ENCODE measurements around the gene FHIT. TPM values are rescaled to one million over a fixed set of nuclear protein-coding genes. Genes with fewer than 3 reads are reported as not detected.
"Not testable (repeated sequence)": the region's sequence is repeated elsewhere in the genome, so short reads cannot be mapped to it uniquely, and the experiment has no call there.

The FHIT gene
- total RNA-seq, 2 experiments from 2014 or later, result 9.6 to 9.7 TPM

GRCh38 chr3:61218504-61218903 lies 32.7 kb downstream of the FHIT start:
- H3K4me3 Mint-ChIP-seq, result no peak overlapping the region
- POLR2A ChIA-PET, result no interaction called here
- no peaks in the 10 kb centered on the region for H3K4me1 Mint-ChIP-seq

GRCh38 chr3:61216171-61216570 lies 35.1 kb downstream of the FHIT start:
- H3K36me3 Mint-ChIP-seq (ENCODE audit: low read depth); H3K27me3 Mint-ChIP-seq; CTCF ChIA-PET; H3K27ac Mint-ChIP-seq; H3K4me3 Mint-ChIP-seq; H3K9me3 Mint-ChIP-seq; H3K4me1 Mint-ChIP-seq; POLR2A ChIA-PET; DNase-seq: not testable (repeated sequence)

More at GRCh38 chr3:61218504-61218903, 32.7 kb downstream of the FHIT start:
- CTCF ChIA-PET, result no interaction called here
- no peaks in the 10 kb centered on the region for H3K9me3 Mint-ChIP-seq
- H3K27me3 Mint-ChIP-seq, result no peaks in the 10 kb centered on the region
- no peak overlapping the region for H3K27ac Mint-ChIP-seq
- no peak for DNase-seq
- H3K36me3 Mint-ChIP-seq (ENCODE audit: low read depth), result no peaks in the 10 kb centered on the region

- CTCF ChIA-PET, result no interaction called here
- H3K9me3 Mint-ChIP-seq, result no peaks in the 10 kb centered on the region
- H3K4me3 Mint-ChIP-seq, result no peak overlapping the region
- no peaks in the 10 kb centered on the region for H3K4me1 Mint-ChIP-seq
- no peak for DNase-seq
- POLR2A ChIA-PET, result no interaction called here
- H3K36me3 Mint-ChIP-seq (ENCODE audit: low read depth), result no peaks in the 10 kb centered on the region
- H3K27me3 Mint-ChIP-seq, result no peaks in the 10 kb centered on the region
- H3K27ac Mint-ChIP-seq, result no peak overlapping the region
Measured at GRCh38 chr3:61202086-61202485, 49.2 kb downstream of the FHIT start.

GRCh38 chr3:61201071-61201470 lies 50.2 kb downstream of the FHIT start:
- DNase-seq, result no peak
- POLR2A ChIA-PET, result no interaction called here

GRCh38 chr3:61200270-61200669 lies 51.0 kb downstream of the FHIT start:
- Mint-ChIP-seq H3K4me3 (no peak overlapping the region), H3K27ac (no peak overlapping the region), H3K9me3 (no peaks in the 10 kb centered on the region), H3K4me1 (no peaks in the 10 kb centered on the region), H3K36me3 (ENCODE audit: low read depth) (no peaks in the 10 kb centered on the region), H3K27me3 (no peaks in the 10 kb centered on the region)
- no peak for DNase-seq
- ChIA-PET CTCF (no interaction called here), POLR2A (no interaction called here)

More at GRCh38 chr3:61201071-61201470, 50.2 kb downstream of the FHIT start:
- H3K27me3 Mint-ChIP-seq, result no peaks in the 10 kb centered on the region
- no peak overlapping the region for H3K4me3 Mint-ChIP-seq
- H3K36me3 Mint-ChIP-seq (ENCODE audit: low read depth), result no peaks in the 10 kb centered on the region
- no peaks in the 10 kb centered on the region for H3K9me3 Mint-ChIP-seq
- CTCF ChIA-PET, result no interaction called here
- no peak overlapping the region for H3K27ac Mint-ChIP-seq
- H3K4me1 Mint-ChIP-seq, result no peaks in the 10 kb centered on the region

GRCh38 chr3:61199843-61200242 lies 51.4 kb downstream of the FHIT start:
- no peaks in the 10 kb centered on the region for H3K27me3 Mint-ChIP-seq

DNA sequence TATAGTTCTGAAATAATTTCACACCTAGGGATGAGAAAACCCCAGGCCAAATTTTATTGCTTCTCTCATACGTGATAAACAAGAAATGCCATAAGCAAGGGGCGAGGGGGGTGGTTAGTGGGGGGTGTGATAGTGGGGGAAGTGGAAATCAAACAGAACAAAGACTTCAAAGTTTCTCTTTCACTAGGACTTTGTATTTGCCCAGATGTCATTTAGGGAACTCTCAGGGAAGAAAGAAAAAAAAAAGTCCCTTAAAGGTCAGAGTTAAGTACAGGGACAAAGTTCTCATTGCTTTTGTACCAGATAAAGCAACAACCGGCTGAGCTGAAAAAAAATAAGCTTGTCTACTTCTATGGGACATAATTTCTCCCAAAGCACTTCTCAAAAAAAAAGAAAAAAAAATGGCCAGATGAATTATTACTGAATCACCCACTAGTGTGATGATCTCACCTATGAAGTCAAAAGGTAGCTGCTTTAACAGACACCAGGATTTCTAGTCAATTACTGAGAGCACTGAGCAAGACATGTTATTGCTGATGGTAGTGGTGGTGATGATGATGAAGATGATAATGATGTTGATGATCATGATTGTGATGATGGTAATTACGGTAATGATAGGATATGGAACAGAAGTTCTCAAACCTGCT lies 56.2 kb downstream of the FHIT start:
- DNase-seq, result no peak
- H3K27ac Mint-ChIP-seq, result no peak overlapping the region
- CTCF ChIA-PET, result no interaction called here
- no peaks in the 10 kb centered on the region for H3K27me3 Mint-ChIP-seq
- H3K4me3 Mint-ChIP-seq, result no peak overlapping the region
- POLR2A ChIA-PET, result no interaction called here
- no peaks in the 10 kb centered on the region for H3K4me1 Mint-ChIP-seq
- no peaks in the 10 kb centered on the region for H3K36me3 Mint-ChIP-seq (ENCODE audit: low read depth)
- no peaks in the 10 kb centered on the region for H3K9me3 Mint-ChIP-seq

More at GRCh38 chr3:61199843-61200242, 51.4 kb downstream of the FHIT start:
- no peak overlapping the region for H3K4me3 Mint-ChIP-seq
- H3K9me3 Mint-ChIP-seq, result no peaks in the 10 kb centered on the region
- no peak overlapping the region for H3K27ac Mint-ChIP-seq
- no peaks in the 10 kb centered on the region for H3K4me1 Mint-ChIP-seq
- POLR2A ChIA-PET, result no interaction called here
- no peaks in the 10 kb centered on the region for H3K36me3 Mint-ChIP-seq (ENCODE audit: low read depth)
- CTCF ChIA-PET, result no interaction called here
- no peak for DNase-seq

- no peak for DNase-seq
- ChIA-PET CTCF (no interaction called here), POLR2A (no interaction called here)
- Mint-ChIP-seq H3K27ac (no peak overlapping the region), H3K4me3 (no peak overlapping the region), H3K4me1 (no peaks in the 10 kb centered on the region), H3K36me3 (ENCODE audit: low read depth) (no peaks in the 10 kb centered on the region), H3K9me3 (no peaks in the 10 kb centered on the region), H3K27me3 (no peaks in the 10 kb centered on the region)
Measured at GRCh38 chr3:61192222-61192621, 59.0 kb downstream of the FHIT start.

GRCh38 chr3:61190205-61190604 lies 61.0 kb downstream of the FHIT start:
- H3K4me1 Mint-ChIP-seq; H3K9me3 Mint-ChIP-seq; H3K27me3 Mint-ChIP-seq; H3K36me3 Mint-ChIP-seq (ENCODE audit: low read depth); POLR2A ChIA-PET; H3K4me3 Mint-ChIP-seq; DNase-seq; CTCF ChIA-PET; H3K27ac Mint-ChIP-seq: not testable (repeated sequence)

GRCh38 chr3:61186030-61186429 lies 65.2 kb downstream of the FHIT start:
- no peak for DNase-seq
- no peaks in the 10 kb centered on the region for H3K36me3 Mint-ChIP-seq (ENCODE audit: low read depth)
- ChIA-PET POLR2A (no interaction called here), CTCF (no interaction called here)
- no peak overlapping the region for H3K27ac Mint-ChIP-seq
- no peaks in the 10 kb centered on the region for H3K27me3 Mint-ChIP-seq
- H3K4me1 Mint-ChIP-seq, result no peaks in the 10 kb centered on the region
- no peaks in the 10 kb centered on the region for H3K9me3 Mint-ChIP-seq
- no peak overlapping the region for H3K4me3 Mint-ChIP-seq

DNA sequence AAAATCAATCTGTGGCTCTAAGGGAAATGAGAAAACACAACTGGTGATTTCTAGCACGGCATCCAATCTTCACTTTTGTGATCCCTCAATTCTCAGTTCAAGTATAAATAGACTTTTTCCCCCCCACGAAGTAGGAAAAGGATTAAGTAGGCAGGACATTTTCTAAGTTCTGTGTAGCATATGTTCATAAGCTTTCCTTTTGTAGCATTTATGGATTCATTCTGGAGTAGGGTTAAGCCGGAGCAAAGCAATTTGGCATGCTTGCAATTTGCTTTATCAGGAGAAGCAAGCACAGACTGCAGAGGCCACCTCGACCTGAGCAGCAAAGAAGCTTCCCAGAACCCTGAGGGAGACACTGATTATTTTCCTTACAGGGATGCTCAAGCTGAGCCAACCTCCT lies 66.3 kb downstream of the FHIT start:
- no peaks in the 10 kb centered on the region for H3K4me1 Mint-ChIP-seq
- H3K9me3 Mint-ChIP-seq, result no peaks in the 10 kb centered on the region
- no peak overlapping the region for H3K27ac Mint-ChIP-seq
- no peaks in the 10 kb centered on the region for H3K27me3 Mint-ChIP-seq
- no peak overlapping the region for H3K4me3 Mint-ChIP-seq
- no peak for DNase-seq
- CTCF ChIA-PET, result no interaction called here
- POLR2A ChIA-PET, result no interaction called here
- H3K36me3 Mint-ChIP-seq (ENCODE audit: low read depth), result no peaks in the 10 kb centered on the region

DNA sequence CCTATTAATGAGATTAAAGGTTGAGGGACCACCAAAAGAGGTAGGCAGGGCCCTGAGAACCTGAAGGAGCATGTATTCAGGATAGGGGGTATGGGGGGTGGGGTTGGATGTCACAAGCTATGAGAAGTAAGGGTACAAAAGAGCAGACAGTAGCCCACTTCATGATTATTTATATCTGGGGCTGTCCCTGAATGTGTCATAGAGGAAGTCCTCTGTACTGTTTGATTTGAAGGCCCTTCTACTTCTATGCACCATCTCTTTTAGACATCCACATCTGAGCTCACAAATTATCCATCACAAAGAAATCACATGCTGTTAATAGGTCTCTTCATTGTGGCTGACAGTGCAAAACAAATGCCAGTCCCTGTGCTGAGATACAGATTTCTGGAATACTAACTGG lies 68.6 kb downstream of the FHIT start:
- no peak for DNase-seq
- ChIA-PET CTCF (no interaction called here), POLR2A (no interaction called here)
- Mint-ChIP-seq H3K9me3 (no peaks in the 10 kb centered on the region), H3K4me1 (no peaks in the 10 kb centered on the region), H3K27ac (no peak overlapping the region), H3K4me3 (no peak overlapping the region), H3K36me3 (ENCODE audit: low read depth) (no peaks in the 10 kb centered on the region), H3K27me3 (no peaks in the 10 kb centered on the region)

DNA sequence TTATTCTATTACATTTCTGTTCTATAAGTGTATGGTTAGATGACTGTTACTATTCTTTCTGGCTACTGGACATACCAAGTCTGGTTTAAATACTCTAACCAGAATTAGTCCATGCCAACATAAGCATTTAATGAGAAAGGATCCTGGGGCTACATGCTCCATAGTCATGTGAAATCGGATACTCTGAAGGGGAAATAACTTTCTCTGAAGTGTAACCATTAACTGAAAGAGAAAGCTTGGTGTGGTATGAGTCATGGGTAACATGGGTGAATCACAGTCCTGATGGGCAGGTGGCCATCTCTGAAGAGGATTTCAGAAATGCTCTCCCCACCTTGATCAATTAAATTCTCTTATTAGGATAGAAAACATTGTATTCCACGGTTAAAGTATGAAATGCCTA lies 69.4 kb downstream of the FHIT start:
- ChIA-PET CTCF (no interaction called here), POLR2A (no interaction called here)
- Mint-ChIP-seq H3K4me1 (no peaks in the 10 kb centered on the region), H3K27me3 (no peaks in the 10 kb centered on the region), H3K36me3 (ENCODE audit: low read depth) (no peaks in the 10 kb centered on the region), H3K9me3 (no peaks in the 10 kb centered on the region), H3K4me3 (no peak overlapping the region), H3K27ac (no peak overlapping the region)
- DNase-seq, result no peak

DNA sequence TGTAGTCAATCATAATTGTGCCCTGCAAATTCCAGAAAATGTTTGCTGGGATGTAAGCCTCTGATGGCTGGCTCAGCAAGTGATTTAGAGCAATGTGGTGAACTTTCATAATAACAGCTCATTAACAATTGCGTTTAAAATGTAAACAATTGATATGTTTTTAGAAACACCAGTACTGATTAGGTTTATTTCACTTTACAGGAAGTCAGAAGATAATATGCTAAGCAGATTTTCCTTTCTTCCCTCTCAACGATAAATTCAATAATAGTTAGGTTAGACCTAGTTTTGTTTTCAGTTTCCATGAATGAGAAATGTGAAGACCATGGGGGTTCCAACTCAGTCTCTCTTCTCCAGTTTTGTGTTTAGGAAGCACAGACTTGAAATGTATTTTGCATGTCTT lies 71.0 kb downstream of the FHIT start:
- DNase-seq, result no peak
- CTCF ChIA-PET, result no interaction called here
- POLR2A ChIA-PET, result no interaction called here
- Mint-ChIP-seq H3K27me3 (no peaks in the 10 kb centered on the region), H3K27ac (no peak overlapping the region), H3K4me3 (no peak overlapping the region), H3K4me1 (no peaks in the 10 kb centered on the region), H3K9me3 (peaks cover 2% of the 10 kb centered on the region), H3K36me3 (ENCODE audit: low read depth) (no peaks in the 10 kb centered on the region)

DNA sequence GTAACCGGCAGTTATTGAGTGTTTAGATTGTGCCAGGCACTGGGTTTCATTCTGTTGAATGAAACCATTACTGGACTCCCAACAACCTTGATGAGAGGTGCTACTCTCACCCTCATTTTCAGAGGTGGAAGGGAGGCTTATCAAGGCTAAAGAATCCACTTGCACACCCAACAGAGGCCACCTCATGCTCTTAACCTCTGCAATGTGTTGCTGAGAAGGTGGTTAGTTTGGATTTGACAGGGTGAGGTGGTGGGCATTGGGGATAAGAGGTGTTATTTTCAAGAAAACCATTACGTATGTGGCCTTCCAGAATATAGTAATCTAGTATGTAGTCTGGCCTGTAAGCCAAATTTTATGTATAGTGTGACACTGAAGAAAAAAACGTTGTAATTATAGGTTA lies 73.1 kb downstream of the FHIT start:
- no peak for DNase-seq
- H3K27me3 Mint-ChIP-seq, result no peaks in the 10 kb centered on the region
- CTCF ChIA-PET, result no interaction called here
- peaks cover 2% of the 10 kb centered on the region for H3K9me3 Mint-ChIP-seq
- no peak overlapping the region for H3K27ac Mint-ChIP-seq
- H3K4me1 Mint-ChIP-seq, result no peaks in the 10 kb centered on the region
- H3K36me3 Mint-ChIP-seq (ENCODE audit: low read depth), result no peaks in the 10 kb centered on the region
- POLR2A ChIA-PET, result no interaction called here
- H3K4me3 Mint-ChIP-seq, result no peak overlapping the region
